ENCODE results near the gene OR5H14.

- no peak for TF ChIP-seq CTCF (IDR thresholded peaks at IDR 0.05)
- no peak for TF ChIP-seq POLR2A (IDR thresholded peaks at IDR 0.05)
Observed at GRCh38 chr3:98182196-98182595, 34.9 kb downstream of the OR5H14 start.

Measured in thyroid gland (tissue), 4 donors.